B cell (primary cell): ENCODE measurements around the gene NAT10. TPM values are rescaled to one million over a fixed set of nuclear protein-coding genes. Genes with fewer than 3 reads are reported as not detected.

Experiments
- ATAC-seq: fragments of 200-7000 bp; cut with Tn5 transposase; one replicate; pipeline ENCODE4 v1.10.0; 2021; ENCODE audit warnings: low read depth, mild to moderate bottlenecking, moderate number of reproducible peaks, moderate library complexity
- CTCF ChIA-PET: fragments of 350-600 bp; sonication (Branson Sonifier 250); formaldehyde crosslinking; loops from one replicate; lab custom pipeline; 2021; ENCODE audit warnings: antibody characterized with exemption, inconsistent platforms; lab: Charles Lee
- POLR2A ChIA-PET: fragments of 350-600 bp; sonication (Branson Sonifier 250); formaldehyde crosslinking; loops from one replicate; lab custom pipeline; 2021; ENCODE audit warnings: antibody characterized with exemption; lab: Charles Lee
- DNase-seq: peaks from one replicate; pipeline ENCODE4 v3.0.0; 2013
- H2AFZ ChIP-seq: 2 replicates; pipeline ENCODE4 v1.6.1; 2012; ENCODE audit warnings: mild to moderate bottlenecking, low read depth, low read length; ENCODE audit not compliant: insufficient read depth, poor library complexity, severe bottlenecking
- H3K27ac ChIP-seq, 2 donors: 1 replicate in 1 of 2; 2 replicates in 1 of 2; pipeline ENCODE4 v1.5.1; 2012 to 2013; ENCODE audit warnings: low read length in 2 of 2, mild to moderate bottlenecking in 2 of 2, moderate library complexity in 1 of 2
- H3K27me3 ChIP-seq, 4 experiments: fragments of 200-600 bp in 1 of 4; sonication (generic) in 1 of 4; replicated peaks in 1 of 4; 1 replicate in 2 of 4; 2 replicates in 2 of 4; pipeline versions ENCODE4 v1.6.1 to v1.7.0; 2013 to 2016; ENCODE audit warnings: low read length in 3 of 4, mild to moderate bottlenecking in 2 of 4, mixed read lengths in 1 of 4, moderate library complexity in 1 of 4; ENCODE audit not compliant: insufficient read depth in 4 of 4, control insufficient read depth in 3 of 4; ENCODE audit errors: control extremely low read depth in 1 of 4
- H3K36me3 ChIP-seq, 2 experiments: replicated peaks in 1 of 2; 1 replicate in 1 of 2; 2 replicates in 1 of 2; pipeline versions ENCODE4 v1.6.1 to v1.7.1; 2013; ENCODE audit warnings: low read length in 1 of 2; ENCODE audit not compliant: insufficient read depth in 2 of 2, control insufficient read depth in 1 of 2; ENCODE audit errors: control extremely low read depth in 1 of 2, extremely low read depth in 1 of 2
- H3K4me1 ChIP-seq, 2 donors: fragments of 200-600 bp in 1 of 2; sonication (generic) in 1 of 2; 1 replicate in 1 of 2; 2 replicates in 1 of 2; pipeline versions ENCODE4 v1.5.1 to v1.6.1; 2013 to 2017; ENCODE audit warnings: low read length in 2 of 2; ENCODE audit not compliant: control insufficient read depth in 2 of 2, insufficient read depth in 2 of 2
- H3K4me2 ChIP-seq: replicated peaks from 2 replicates; pipeline ENCODE3; 2012; ENCODE audit warnings: mild to moderate bottlenecking, low read depth, low read length; ENCODE audit not compliant: poor library complexity, severe bottlenecking
- H3K4me3 ChIP-seq, 5 experiments: fragments of 200-600 bp in 1 of 5; sonication (generic) in 1 of 5; 1 replicate in 3 of 5; 2 replicates in 2 of 5; pipeline versions ENCODE4 v1.5.1 to v1.7.0; 2011 to 2016; ENCODE audit warnings: low read length in 4 of 5, mild to moderate bottlenecking in 4 of 5, low read depth in 2 of 5, control low read depth in 1 of 5, moderate library complexity in 1 of 5; ENCODE audit not compliant: insufficient read depth in 1 of 5; ENCODE audit errors: control extremely low read depth in 1 of 5, extremely low read depth in 1 of 5
- H3K79me2 ChIP-seq: fragments of 200-600 bp; sonication (generic); one replicate; pipeline ENCODE4 v1.6.0; 2016; ENCODE audit warnings: low read length; ENCODE audit not compliant: control insufficient read depth, insufficient read depth
- H3K9ac ChIP-seq: fragments of 200-600 bp; sonication (generic); 2 replicates; pipeline ENCODE4 v1.6.1; 2017; ENCODE audit warnings: mild to moderate bottlenecking, low read length, moderate library complexity
- H3K9me3 ChIP-seq, 3 donors: one replicate each; pipeline versions ENCODE4 v1.6.1 to v1.7.1; 2013; ENCODE audit warnings: low read length in 2 of 3; ENCODE audit not compliant: control insufficient read depth in 2 of 3, insufficient read depth in 1 of 3; ENCODE audit errors: control extremely low read depth in 1 of 3
- H4K20me1 ChIP-seq: 2 replicates; pipeline ENCODE4 v1.6.0; 2012; ENCODE audit warnings: mild to moderate bottlenecking, low read length; ENCODE audit not compliant: insufficient read depth, control insufficient read depth, poor library complexity, severe bottlenecking
- H3K27ac Mint-ChIP-seq: one replicate; pipeline ENCODE4 v1.8.0; 2021; ENCODE audit warnings: mixed read lengths
- H3K27me3 Mint-ChIP-seq: one replicate; pipeline ENCODE4 v1.8.0; 2021; ENCODE audit warnings: mixed read lengths
- H3K4me1 Mint-ChIP-seq: one replicate; pipeline ENCODE4 v1.8.0; 2021; ENCODE audit warnings: mixed read lengths
- H3K4me3 Mint-ChIP-seq: one replicate; pipeline ENCODE4 v1.8.0; 2021; ENCODE audit warnings: mixed read lengths
- H3K9me3 Mint-ChIP-seq: one replicate; pipeline ENCODE4 v1.8.0; 2022; ENCODE audit warnings: mixed read lengths; ENCODE audit not compliant: insufficient read depth
- EZH2 ChIP-seq: IDR thresholded peaks from 2 replicates; pipeline ENCODE4 v1.6.1; 2012; ENCODE audit warnings: borderline replicate concordance, low read depth, mild to moderate bottlenecking, moderate library complexity, low read length; ENCODE audit not compliant: insufficient read depth, poor library complexity, severe bottlenecking
- WGBS: methylation state at CpG from one replicate; pipeline ENCODE4 v1.1.5; 2013; ENCODE audit warnings: missing lambda C conversion rate; ENCODE audit not compliant: insufficient coverage; 5-methylcytosine and 5-hydroxymethylcytosine counted together
- intact Hi-C: fragments of 100-400 bp; cut with micrococcal nuclease; formaldehyde crosslinking; loops from one replicate; pipeline ENCODE4 v1.10.0; 2022
- polyA plus RNA-seq: library from polyadenylated mRNA; depleted of rRNA; stranded (reverse); fragments of >200 nt; gene quantifications from 2 replicates; pipeline ENCODE4 v1.2.3, GENCODE V29; 2012
- total RNA-seq, 2 donors: library from RNA; stranded (reverse); fragments of 120-200 nt in 1 of 2; gene quantifications; 1 replicate in 1 of 2; 2 replicates in 1 of 2; pipeline versions ENCODE4 v1.2.3 to v1.2.4, GENCODE V29; 2013 to 2022
- TF ChIP-seq, protein P1 (sequence below): fragments of 200-600 bp; IDR thresholded peaks from one replicate; pipeline ENCODE4 v1.8.0; 2022; ENCODE audit warnings: antibody characterized with exemption, mild to moderate bottlenecking

Gene NAT10
- total and polyA plus RNA-seq, 2 donors (not counting 1 experiment from before 2014, with no cell fraction given), result 24.9 to 73.5 TPM

- DNase-seq, result no peak
- Histone ChIP-seq H3K36me3 (peaks cover 5 to 86% of the 10 kb centered on the region in 2 experiments), H3K9ac (no peak overlapping the region), H4K20me1 (peaks cover 56% of the 10 kb centered on the region), H3K27ac (no peak overlapping the region), H2AFZ (no peak overlapping the region), H3K9me3 (no peaks in the 10 kb centered on the region), H3K4me3 (no peak overlapping the region), H3K79me2 (peaks cover 51% of the 10 kb centered on the region), H3K4me1 (no peaks in the 10 kb centered on the region), H3K4me2 (no peak overlapping the region), H3K27me3 (no peaks in the 10 kb centered on the region)
- ChIA-PET POLR2A (no interaction called here), CTCF (interaction anchor here (0.7 kb wide), 1 partner anchor 10 kb away, joined by 3 read pairs; no protein-coding TSS in a partner anchor)
- Mint-ChIP-seq H3K27ac (no peak overlapping the region), H3K27me3 (no peaks in the 10 kb centered on the region), H3K9me3 (no peaks in the 10 kb centered on the region), H3K4me3 (no peak overlapping the region), H3K4me1 (peaks cover 9% of the 10 kb centered on the region)
- intact Hi-C loops, result no loop called here
- WGBS, result no CpG with 5 or more reads among the region's 2 CpGs
- no peak for TF ChIP-seq EZH2
- TF ChIP-seq, protein P1, sequence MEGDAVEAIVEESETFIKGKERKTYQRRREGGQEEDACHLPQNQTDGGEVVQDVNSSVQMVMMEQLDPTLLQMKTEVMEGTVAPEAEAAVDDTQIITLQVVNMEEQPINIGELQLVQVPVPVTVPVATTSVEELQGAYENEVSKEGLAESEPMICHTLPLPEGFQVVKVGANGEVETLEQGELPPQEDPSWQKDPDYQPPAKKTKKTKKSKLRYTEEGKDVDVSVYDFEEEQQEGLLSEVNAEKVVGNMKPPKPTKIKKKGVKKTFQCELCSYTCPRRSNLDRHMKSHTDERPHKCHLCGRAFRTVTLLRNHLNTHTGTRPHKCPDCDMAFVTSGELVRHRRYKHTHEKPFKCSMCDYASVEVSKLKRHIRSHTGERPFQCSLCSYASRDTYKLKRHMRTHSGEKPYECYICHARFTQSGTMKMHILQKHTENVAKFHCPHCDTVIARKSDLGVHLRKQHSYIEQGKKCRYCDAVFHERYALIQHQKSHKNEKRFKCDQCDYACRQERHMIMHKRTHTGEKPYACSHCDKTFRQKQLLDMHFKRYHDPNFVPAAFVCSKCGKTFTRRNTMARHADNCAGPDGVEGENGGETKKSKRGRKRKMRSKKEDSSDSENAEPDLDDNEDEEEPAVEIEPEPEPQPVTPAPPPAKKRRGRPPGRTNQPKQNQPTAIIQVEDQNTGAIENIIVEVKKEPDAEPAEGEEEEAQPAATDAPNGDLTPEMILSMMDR, result no peak
- ATAC-seq, result no peak
Measured at GRCh38 chr11:34075178-34075820, 30.1 kb upstream of the NAT10 start.

- H3K9me3 ChIP-seq, result no peaks in the 10 kb centered on the region
- ChIA-PET POLR2A (interaction anchor here (0.7 kb wide), 1 partner anchor 82 kb away, joined by 6 read pairs; no protein-coding TSS in a partner anchor), CTCF (interaction anchor here (0.7 to 1.0 kb wide), 3 partner anchors 9 to 172 kb away, joined by 3 to 5 read pairs (median 3); no protein-coding TSS in a partner anchor)
- no peak for TF ChIP-seq EZH2
- TF ChIP-seq, protein P1, result no peak
- no CpG with 5 or more reads among the region's 4 CpGs for WGBS
- H3K27me3 Mint-ChIP-seq, result no peaks in the 10 kb centered on the region
- H4K20me1 ChIP-seq, result peaks cover 42% of the 10 kb centered on the region
- no peak overlapping the region for H3K4me3 ChIP-seq
- no peak overlapping the region for H3K27ac ChIP-seq
- H3K4me1 Mint-ChIP-seq, result no peaks in the 10 kb centered on the region
- H3K79me2 ChIP-seq, result peaks cover 35% of the 10 kb centered on the region
- H3K27me3 ChIP-seq, result no peaks in the 10 kb centered on the region
- H3K9me3 Mint-ChIP-seq, result no peaks in the 10 kb centered on the region
- H2AFZ ChIP-seq, result no peak overlapping the region
- H3K9ac ChIP-seq, result no peak overlapping the region
- no peak for ATAC-seq
- intact Hi-C loops, result no loop called here
- peaks cover 10 to 96% of the 10 kb centered on the region in 2 experiments for H3K36me3 ChIP-seq
- no peak for DNase-seq
- H3K4me3 Mint-ChIP-seq, result no peak overlapping the region
- no peaks in the 10 kb centered on the region for H3K4me1 ChIP-seq
- H3K27ac Mint-ChIP-seq, result no peak overlapping the region
- H3K4me2 ChIP-seq, result no peak overlapping the region
Measured at GRCh38 chr11:34080609-34081008, 24.8 kb upstream of the NAT10 start.
